GM12892 (cell line): Measurements from ENCODE around the gene RNF223.

Source experiments
- POLR2A ChIP-seq: IDR thresholded peaks from 2 replicates; pipeline ENCODE4 v1.6.1; 2011; ENCODE audit warnings: low read depth, low read length, control low read depth
- POLR2AphosphoS5 ChIP-seq: IDR thresholded peaks from 2 replicates; pipeline ENCODE4 v1.6.1; 2011; ENCODE audit warnings: low read depth, low read length, control low read depth
- TAF1 ChIP-seq: IDR thresholded peaks from 2 replicates; pipeline ENCODE4 v1.6.1; 2011; ENCODE audit warnings: low read depth, mild to moderate bottlenecking, control low read depth, low read length, borderline replicate concordance

DNA sequence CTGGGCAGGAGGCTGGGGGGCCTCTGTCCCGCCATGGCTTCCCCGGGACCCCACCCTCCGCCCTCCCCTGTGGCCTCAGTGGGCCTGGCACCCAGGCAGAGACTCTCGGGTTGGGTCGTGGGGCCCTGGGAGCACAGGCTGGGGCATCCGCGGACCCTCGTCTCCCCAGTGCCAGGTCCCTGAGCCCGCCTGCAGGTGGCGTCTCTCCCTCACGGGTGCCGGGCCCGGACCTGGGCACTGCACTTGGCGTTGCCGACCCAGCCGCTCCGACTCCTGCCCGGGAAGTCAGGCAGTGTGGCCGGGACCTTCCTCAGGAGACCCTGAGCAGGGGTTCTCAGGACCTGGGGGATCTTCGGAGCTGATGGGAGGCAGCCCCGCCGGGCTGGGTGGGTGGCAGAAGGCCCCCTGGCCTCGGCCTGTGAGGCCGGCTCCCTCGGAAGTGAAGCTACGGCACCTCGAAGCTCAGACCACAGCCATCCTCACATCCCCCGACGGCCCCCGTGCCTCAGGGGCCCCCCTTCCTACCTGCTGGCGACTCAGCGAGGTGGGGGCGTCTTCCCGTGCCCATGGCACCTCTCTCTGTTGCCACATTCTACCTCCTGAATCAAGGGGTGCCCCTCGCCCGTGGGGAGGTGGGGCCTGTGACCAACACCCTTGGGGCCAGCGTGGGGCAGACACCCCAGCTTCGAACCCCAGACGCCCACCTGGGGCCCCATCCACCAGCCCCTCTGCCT is 48.1 kb upstream of the RNF223 start:
- TF ChIP-seq POLR2AphosphoS5 (no peak), POLR2A (no peak), TAF1 (no peak)
